OCI-LY3 (cell line): Measurements from ENCODE around the gene SPOPL.

Experiments
- EZH2phosphoT487 ChIP-seq: fragments of 200-600 bp; shearing (Covaris generic); IDR thresholded peaks from 2 replicates; pipeline ENCODE4 v1.6.1; 2018; ENCODE audit warnings: antibody characterized with exemption, mixed run types, low read depth
- TF ChIP-seq, protein P1 (sequence below): fragments of 200-600, 300-600 bp; sonication (generic); IDR thresholded peaks from 2 replicates; pipeline ENCODE4 v1.5.1; 2014; ENCODE audit warnings: antibody characterized with exemption, low read length, low read depth

DNA sequence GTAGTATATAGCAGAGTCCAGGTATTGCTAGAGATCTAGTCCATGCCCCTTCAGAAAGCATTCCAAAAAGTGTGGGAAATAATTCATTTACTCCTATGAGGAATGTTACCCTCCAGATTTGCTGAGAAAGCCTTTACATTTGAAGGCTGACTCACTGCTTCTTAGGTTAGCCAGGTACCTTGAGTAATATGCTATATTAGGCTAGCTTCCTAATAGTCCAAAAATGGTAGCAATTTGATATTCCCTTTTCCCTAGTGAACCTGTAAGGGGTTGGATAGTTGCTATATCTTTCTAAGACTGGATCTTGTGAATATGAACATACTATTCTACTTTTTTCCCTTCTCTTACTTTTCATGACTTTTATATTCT lies 63.6 kb downstream of the SPOPL start:
- TF ChIP-seq EZH2phosphoT487 = no peak
- TF ChIP-seq, protein P1, sequence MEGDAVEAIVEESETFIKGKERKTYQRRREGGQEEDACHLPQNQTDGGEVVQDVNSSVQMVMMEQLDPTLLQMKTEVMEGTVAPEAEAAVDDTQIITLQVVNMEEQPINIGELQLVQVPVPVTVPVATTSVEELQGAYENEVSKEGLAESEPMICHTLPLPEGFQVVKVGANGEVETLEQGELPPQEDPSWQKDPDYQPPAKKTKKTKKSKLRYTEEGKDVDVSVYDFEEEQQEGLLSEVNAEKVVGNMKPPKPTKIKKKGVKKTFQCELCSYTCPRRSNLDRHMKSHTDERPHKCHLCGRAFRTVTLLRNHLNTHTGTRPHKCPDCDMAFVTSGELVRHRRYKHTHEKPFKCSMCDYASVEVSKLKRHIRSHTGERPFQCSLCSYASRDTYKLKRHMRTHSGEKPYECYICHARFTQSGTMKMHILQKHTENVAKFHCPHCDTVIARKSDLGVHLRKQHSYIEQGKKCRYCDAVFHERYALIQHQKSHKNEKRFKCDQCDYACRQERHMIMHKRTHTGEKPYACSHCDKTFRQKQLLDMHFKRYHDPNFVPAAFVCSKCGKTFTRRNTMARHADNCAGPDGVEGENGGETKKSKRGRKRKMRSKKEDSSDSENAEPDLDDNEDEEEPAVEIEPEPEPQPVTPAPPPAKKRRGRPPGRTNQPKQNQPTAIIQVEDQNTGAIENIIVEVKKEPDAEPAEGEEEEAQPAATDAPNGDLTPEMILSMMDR = no peak
